DMS79 (cell line): Measurements from ENCODE around the gene CACNA2D3.

Experiments used
- DNase-seq: peaks from one replicate; lab custom pipeline; 2025; lab: John Stamatoyannopoulos, UW

Gene CACNA2D3

DNA sequence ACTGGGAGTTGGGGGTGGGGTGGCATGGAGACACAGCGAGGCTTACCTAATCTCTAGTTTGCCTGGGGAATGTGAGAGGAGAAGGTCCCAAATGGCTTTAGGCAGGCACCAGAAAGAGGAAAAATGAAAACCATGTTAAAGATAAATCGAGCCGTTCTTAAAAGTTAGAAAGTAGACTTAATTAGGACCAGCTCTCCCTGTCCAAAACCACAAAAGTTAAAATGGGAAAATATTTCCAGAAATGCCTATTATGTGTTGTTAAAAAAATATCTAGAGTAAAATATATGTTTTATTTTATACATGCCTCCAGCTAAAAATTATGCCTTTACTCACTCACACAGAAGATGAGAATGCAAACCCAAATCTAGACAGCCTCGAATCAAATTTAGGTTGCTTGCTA is 755.4 kb downstream of the CACNA2D3 start:
- no peak for DNase-seq

GRCh38 chr3:54878145-54878544 is 755.8 kb downstream of the CACNA2D3 start:
- no peak for DNase-seq

GRCh38 chr3:54882129-54882833 is 759.9 kb downstream of the CACNA2D3 start:
- DNase-seq, result no peak

- no peak for DNase-seq
These were observed 765.8 kb downstream of the CACNA2D3 start for GRCh38 chr3:54888162-54888561.

DNA sequence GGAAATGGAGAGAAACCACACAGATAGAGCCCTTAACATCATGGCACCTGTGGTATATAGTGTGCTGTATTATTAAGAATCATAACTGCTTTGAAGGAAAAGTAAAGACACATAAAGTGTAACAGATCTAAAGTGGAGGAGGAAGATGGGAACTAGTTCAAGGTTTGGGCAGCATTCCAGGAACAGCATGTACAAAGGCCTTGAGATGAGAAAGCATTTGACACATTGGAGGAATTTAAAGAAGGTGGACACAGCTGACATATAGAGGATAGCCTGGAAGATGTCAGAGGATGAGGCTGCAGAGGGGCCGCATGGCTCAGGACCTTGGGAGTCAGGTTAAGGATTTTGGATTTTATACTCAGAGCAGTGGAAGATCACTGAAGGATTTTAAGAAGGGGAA is 766.5 kb downstream of the CACNA2D3 start:
- no peak for DNase-seq

DNA sequence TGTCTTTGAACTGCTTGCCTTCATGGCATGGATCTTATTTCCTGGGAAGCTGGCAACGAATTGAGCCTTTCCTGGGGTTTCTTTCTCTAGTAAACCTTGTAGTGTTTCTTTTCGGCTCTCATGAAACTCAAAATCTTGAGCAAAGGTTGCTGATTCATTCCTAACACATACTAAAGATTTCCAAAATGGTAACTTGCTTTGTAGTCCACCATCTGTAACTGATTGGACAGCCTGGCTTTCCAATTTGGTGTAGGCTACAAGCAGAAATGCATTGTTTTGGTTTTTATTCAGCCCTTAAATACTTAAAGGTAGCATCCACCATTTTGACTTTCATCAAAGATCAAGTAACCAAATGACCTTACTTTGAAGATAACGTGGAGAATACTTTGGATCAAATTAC is 767.4 kb downstream of the CACNA2D3 start:
- no peak for DNase-seq

DNA sequence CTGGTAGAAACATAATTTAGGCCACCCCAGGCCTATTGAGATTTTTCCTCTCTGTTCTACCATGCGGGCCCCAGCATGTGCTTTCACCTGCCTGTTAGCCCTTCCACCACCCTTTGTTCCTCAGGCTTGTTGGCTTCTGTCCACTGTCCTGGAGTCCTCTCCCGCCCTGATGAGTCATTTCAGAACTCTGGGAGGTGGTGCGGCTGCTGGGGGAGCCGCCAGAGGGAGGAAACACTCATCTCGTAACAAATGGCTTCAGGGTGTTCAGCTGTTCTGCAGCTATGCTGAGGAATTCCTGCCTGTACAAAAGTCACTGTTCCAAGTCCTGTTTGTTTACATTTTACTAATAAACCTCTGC is 769.2 kb downstream of the CACNA2D3 start:
- peak; percentile 37 for DNase-seq

- DNase-seq, result no peak
These were observed 769.8 kb downstream of the CACNA2D3 start for GRCh38 chr3:54892168-54892567.

GRCh38 chr3:54895613-54896012 is 773.3 kb downstream of the CACNA2D3 start:
- DNase-seq, result no peak

GRCh38 chr3:54897028-54897711 is 774.8 kb downstream of the CACNA2D3 start:
- no peak for DNase-seq

DNA sequence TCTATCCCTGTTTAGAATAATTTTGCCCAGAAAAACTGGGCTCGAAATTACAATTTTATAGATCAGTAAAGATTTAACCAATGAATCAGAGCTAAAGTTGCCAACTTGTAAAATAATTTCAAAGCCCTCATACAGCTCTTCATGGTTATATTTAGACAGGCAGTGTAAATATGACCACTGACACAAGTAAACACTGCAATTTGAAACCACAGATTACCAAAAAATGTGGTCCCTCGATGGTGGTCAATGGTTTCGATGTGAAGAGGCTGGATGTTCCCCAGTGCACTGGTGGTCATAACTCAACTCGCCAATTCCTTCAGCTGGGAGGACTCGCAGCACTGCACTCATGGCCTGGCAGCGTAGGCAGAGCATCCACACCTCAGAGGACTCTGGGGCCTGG is 776.9 kb downstream of the CACNA2D3 start:
- no peak for DNase-seq

DNA sequence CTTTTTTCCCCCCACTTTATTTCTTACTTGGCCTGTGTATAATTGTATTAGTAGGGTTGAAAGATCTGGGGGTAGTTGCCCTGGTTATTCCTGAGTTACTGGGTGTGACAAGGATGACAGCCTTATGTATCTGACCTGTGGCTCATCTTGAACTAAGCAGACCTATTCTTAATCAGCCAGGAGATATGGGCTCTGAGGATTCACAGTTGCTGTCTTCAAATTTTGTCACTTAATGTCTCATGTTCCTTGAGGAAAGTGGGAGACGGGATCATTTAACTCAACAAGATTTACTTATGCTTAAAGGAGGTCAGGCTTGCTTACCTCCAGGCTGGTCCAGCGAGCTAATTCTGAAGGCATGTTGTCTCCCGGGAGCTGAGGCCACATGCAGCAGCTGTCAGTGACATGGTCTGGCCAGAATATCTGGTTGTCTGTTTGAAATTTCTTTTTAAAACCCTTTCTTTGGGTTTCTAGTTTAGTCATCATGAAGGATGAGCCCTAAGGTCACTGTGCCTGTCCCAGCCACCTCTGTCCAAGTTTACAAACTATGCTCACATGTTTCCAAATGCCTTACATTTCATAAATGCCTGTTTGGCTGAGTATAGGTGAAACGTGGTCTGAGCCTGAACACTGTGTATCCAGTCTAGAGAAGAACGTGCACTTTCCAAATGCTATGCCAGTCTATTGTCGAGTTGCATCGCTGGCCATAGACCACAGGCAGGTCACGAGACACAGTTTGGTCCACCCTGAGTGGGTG is 778.7 kb downstream of the CACNA2D3 start:
- DNase-seq, result no peak

DNA sequence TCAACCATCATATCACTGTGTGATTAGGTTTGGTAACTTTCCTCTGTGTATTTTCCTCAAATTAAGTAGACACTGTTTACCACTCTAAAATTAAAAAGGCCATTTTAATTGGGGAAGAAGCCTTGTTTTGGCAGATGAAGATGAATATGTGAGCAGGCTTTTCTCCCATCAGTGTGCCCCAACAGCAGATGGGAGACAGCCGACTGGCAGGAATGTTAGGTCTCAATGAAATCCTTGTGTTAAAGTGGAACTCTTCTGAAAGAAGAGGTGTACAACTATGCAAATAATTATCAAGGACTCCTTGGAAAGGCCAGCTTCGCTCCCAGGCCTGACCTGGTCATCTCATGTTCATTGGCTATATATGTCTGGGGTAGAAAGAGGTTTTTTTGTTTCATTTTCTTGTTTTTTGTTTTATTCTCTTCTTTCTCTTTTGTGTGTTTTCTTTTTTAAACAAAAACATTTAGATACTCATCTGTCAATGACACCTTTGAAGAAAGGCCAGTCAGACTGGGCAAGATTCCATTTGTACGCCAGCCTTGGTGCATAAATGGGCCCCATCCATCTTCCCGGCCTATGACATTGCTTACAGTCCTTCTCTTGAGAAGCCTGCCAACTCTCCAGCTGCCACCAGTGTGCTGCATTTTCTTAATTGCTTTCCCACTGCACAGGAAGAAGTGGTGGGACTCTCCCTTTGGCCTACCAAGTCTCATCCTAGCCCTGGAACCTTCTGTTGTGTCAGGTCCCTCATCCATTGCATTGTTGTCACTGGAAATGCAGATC is 779.7 kb downstream of the CACNA2D3 start:
- DNase-seq, result no peak

DNA sequence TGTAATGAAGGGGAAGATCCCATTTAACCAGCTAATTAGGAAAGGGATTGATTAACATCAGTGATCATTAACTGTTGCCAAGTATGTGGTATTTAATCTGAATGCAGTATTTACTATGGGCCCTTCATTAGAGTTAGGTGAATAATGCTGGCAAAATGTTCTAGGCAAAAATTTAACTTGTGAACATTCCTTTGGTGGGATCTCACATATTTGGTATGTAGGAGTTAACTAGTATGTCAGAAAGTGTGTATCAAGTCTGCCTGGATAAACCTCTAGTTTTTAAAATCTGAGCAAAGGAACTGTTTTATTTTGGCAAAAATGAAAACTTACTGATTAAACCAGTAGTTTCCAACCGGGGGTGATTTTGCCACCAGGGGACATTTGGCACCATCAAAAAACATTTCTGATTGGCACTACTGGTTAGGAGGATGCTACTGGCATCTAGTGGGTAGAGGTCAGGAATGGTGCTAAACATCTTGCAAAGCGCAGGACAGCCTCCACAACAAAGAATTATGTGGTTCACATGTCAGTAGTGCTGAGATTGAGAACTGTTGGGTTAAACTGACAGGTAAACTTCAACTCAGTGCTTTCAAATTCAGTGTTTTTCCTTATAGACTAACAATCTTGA is 783.0 kb downstream of the CACNA2D3 start:
- no peak for DNase-seq

DNA sequence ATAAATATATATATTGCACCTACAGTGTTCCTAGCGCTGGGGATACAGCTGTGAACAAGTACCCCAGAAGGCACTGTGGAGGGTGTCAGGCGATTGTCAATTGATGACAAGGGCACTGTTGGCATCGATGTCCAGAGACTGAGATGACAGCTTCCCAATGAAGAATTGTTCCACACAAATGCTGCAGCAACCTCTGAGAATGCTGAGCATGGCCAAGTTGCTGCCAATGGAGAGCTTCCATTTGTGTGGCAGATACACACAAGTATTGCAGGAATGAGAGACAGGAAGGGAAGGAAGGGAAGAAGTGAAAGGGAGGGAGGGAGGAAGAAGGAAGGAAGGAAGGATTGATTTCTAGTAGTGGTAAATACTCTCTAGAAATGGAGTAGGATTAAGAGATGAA is 783.6 kb downstream of the CACNA2D3 start:
- no peak for DNase-seq

DNA sequence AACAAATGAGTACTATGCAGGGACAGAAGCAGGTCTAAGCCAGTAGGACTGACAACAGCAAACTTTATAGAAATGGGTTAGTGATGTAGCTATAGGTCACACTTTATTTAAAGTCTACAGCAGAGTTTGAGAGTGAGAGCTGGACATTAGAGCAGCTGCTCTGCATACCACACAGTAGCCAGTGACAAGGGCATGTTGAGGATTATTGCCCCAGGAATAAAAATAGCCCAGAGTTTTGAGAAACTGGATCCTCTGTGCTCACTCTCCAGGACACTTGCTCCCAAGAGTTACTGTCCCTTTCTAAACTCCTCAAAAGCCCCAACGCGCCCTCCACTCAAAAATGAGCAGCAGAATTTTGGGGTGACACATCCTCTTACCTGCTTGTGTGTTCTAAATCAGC is 784.4 kb downstream of the CACNA2D3 start:
- DNase-seq, result no peak

GRCh38 chr3:54909191-54909590 is 786.8 kb downstream of the CACNA2D3 start:
- no peak for DNase-seq

DNA sequence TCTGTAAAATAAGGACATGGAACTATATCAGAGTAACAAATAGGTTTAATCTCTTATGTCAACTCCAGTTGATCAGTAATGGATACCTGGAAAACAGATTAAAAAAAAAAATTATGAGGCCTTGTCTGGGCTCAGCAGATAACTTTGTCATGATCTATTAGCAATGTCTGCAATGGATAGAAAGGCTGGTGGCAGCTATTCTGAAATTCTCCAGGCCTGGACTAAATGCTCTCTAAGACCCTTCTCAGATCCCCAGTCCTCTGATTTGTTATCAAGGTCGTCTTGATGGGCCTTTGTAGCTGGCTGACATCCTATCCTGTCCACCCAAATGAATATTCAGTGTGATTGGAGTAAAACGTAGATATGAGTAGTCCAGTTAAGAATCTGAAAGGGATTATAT is 791.8 kb downstream of the CACNA2D3 start:
- no peak for DNase-seq

GRCh38 chr3:54915181-54915580 is 792.8 kb downstream of the CACNA2D3 start:
- DNase-seq, result no peak

- DNase-seq, result no peak
These were observed 793.6 kb downstream of the CACNA2D3 start for GRCh38 chr3:54915976-54916375.

DNA sequence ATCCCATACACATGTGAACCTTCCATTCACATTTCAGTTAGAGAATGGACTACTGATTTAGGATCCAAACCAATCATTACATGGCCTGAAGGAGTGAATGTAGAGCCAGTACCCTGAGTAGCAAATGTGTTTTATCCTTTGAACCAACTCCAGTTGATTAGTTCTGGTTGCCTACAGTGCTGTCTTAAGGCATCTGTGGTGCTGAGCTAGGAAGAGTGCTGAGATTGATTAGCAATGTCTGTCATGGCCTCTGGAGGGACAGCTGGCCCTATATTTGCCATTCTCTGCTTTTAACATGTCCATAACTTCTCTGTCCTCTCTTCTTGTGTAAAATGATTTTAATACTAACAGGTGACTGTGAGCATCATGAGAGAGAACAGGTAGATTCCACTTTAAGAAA is 794.4 kb downstream of the CACNA2D3 start:
- no peak for DNase-seq

GRCh38 chr3:54917174-54917573 is 794.8 kb downstream of the CACNA2D3 start:
- DNase-seq, result no peak
